Osteocyte (in vitro differentiated cells): ENCODE data around the gene FRMD3. TPM values are rescaled to one million over a fixed set of nuclear protein-coding genes. Genes with fewer than 3 reads are reported as not detected.

Experiments
- DNase-seq: peaks from one replicate; pipeline ENCODE4 v3.0.0; 2021; ENCODE audit warnings: mixed read lengths; ENCODE audit not compliant: unreplicated experiment; ENCODE audit errors: extremely low spot score
- H3K27ac Mint-ChIP-seq: one replicate; pipeline ENCODE4 v1.8.0; 2021; ENCODE audit warnings: mild to moderate bottlenecking, mixed read lengths; ENCODE audit not compliant: unreplicated experiment
- H3K27me3 Mint-ChIP-seq: one replicate; pipeline ENCODE4 v1.8.0; 2021; ENCODE audit warnings: mixed read lengths; ENCODE audit not compliant: unreplicated experiment
- H3K36me3 Mint-ChIP-seq: one replicate; pipeline ENCODE4 v1.8.0; 2021; ENCODE audit warnings: mixed read lengths; ENCODE audit not compliant: unreplicated experiment
- H3K4me1 Mint-ChIP-seq: one replicate; pipeline ENCODE4 v1.8.0; 2021; ENCODE audit warnings: mixed read lengths; ENCODE audit not compliant: unreplicated experiment
- H3K4me3 Mint-ChIP-seq: one replicate; pipeline ENCODE4 v1.8.0; 2021; ENCODE audit warnings: mild to moderate bottlenecking, moderate library complexity, mixed read lengths; ENCODE audit not compliant: unreplicated experiment
- H3K9me3 Mint-ChIP-seq: one replicate; pipeline ENCODE4 v1.8.0; 2021; ENCODE audit warnings: mixed read lengths; ENCODE audit not compliant: unreplicated experiment
- CTCF ChIP-seq: fragments of 200-600 bp; sonication (generic); IDR thresholded peaks from 2 replicates; pipeline ENCODE4 v1.5.0; 2021; ENCODE audit warnings: antibody characterized with exemption, mild to moderate bottlenecking, moderate library complexity
- total RNA-seq: library from RNA; stranded (reverse); gene quantifications from 2 replicates; pipeline ENCODE4 v1.2.1, GENCODE V29; 2021

Gene FRMD3
- total RNA-seq, 1 donor from 2014 or later, result 0.35 TPM

- Mint-ChIP-seq H3K27ac (no peak overlapping the region), H3K27me3 (no peaks in the 10 kb centered on the region), H3K36me3 (no peaks in the 10 kb centered on the region), H3K9me3 (no peaks in the 10 kb centered on the region), H3K4me1 (no peaks in the 10 kb centered on the region), H3K4me3 (no peak overlapping the region)
- TF ChIP-seq CTCF, result no peak
- no peak for DNase-seq
These were observed 88.2 kb downstream of the FRMD3 start for GRCh38 chr9:83449983-83450382.

- Mint-ChIP-seq H3K9me3 (no peaks in the 10 kb centered on the region), H3K27ac (no peak overlapping the region), H3K4me3 (no peak overlapping the region), H3K4me1 (no peaks in the 10 kb centered on the region), H3K27me3 (no peaks in the 10 kb centered on the region), H3K36me3 (no peaks in the 10 kb centered on the region)
- DNase-seq, result no peak
- no peak for TF ChIP-seq CTCF
These were observed 89.0 kb downstream of the FRMD3 start for GRCh38 chr9:83449166-83449565.

GRCh38 chr9:83448626-83449025 lies 89.6 kb downstream of the FRMD3 start:
- DNase-seq, result no peak
- no peak for TF ChIP-seq CTCF
- no peaks in the 10 kb centered on the region for H3K27me3 Mint-ChIP-seq
- no peak overlapping the region for H3K27ac Mint-ChIP-seq
- no peaks in the 10 kb centered on the region for H3K9me3 Mint-ChIP-seq
- H3K4me1 Mint-ChIP-seq, result no peaks in the 10 kb centered on the region
- H3K4me3 Mint-ChIP-seq, result no peak overlapping the region
- H3K36me3 Mint-ChIP-seq, result no peaks in the 10 kb centered on the region

- Mint-ChIP-seq H3K27me3 (no peaks in the 10 kb centered on the region), H3K36me3 (no peaks in the 10 kb centered on the region), H3K4me3 (no peak overlapping the region), H3K27ac (no peak overlapping the region), H3K9me3 (no peaks in the 10 kb centered on the region), H3K4me1 (no peaks in the 10 kb centered on the region)
- no peak for DNase-seq
- TF ChIP-seq CTCF, result no peak
These were observed 90.8 kb downstream of the FRMD3 start for GRCh38 chr9:83447351-83447750.

- no peak for DNase-seq
- Mint-ChIP-seq H3K27me3 (no peaks in the 10 kb centered on the region), H3K9me3 (no peaks in the 10 kb centered on the region), H3K4me3 (no peak overlapping the region), H3K27ac (no peak overlapping the region), H3K4me1 (no peaks in the 10 kb centered on the region), H3K36me3 (no peaks in the 10 kb centered on the region)
- TF ChIP-seq CTCF, result no peak
These were observed 92.4 kb downstream of the FRMD3 start for GRCh38 chr9:83445703-83446265.
